Measurements from ENCODE around the gene NSUN5.

- TF ChIP-seq CTCF (IDR thresholded peaks at IDR 0.05 in 2 of 3, conservative IDR thresholded peaks at IDR 0.05 in 1 of 3; ENCODE audit: insufficient read depth in 2 of 3, low read depth in 1 of 3, low read length in 3 of 3) = no peak
- no peak for TF ChIP-seq DMBX1 (CRISPR knock-in tag; IDR thresholded peaks at IDR 0.05; ENCODE audit: borderline replicate concordance)
- no peak for TF ChIP-seq POLR2AphosphoS5 (IDR thresholded peaks at IDR 0.05; ENCODE audit: control insufficient read depth, insufficient read depth, low read depth, low read length)
- TF ChIP-seq ZNF274 (IDR thresholded peaks at IDR 0.05; ENCODE audit: borderline replicate concordance, low read depth, low read length) = no peak
- TF ChIP-seq KDM5B (IDR thresholded peaks at IDR 0.05; ENCODE audit: insufficient replicate concordance, low read depth, low read length) = no peak
- no peak for TF ChIP-seq POLR2A (conservative IDR thresholded peaks at IDR 0.05)
- TF ChIP-seq HNRNPUL1 (IDR thresholded peaks at IDR 0.05; ENCODE audit: low read length) = no peak
- TF ChIP-seq GABPA (tag; conservative IDR thresholded peaks at IDR 0.05; ENCODE audit: low read depth) = no peak
Observed at GRCh38 chr7:73312831-73313520, 4.3 kb upstream of the NSUN5 start.

All from K562 (cell line).